ENCODE measurements around the gene GARS1.

- TF ChIP-seq CTCF (conservative IDR thresholded peaks at IDR 0.05 in 1 of 2, IDR thresholded peaks at IDR 0.05 in 1 of 2; ENCODE audit: extremely low read depth in 1 of 2, insufficient read depth in 1 of 2, low read depth in 1 of 2, low read length in 2 of 2) (no peak), EZH2 (IDR thresholded peaks at IDR 0.05; ENCODE audit: borderline replicate concordance, low read length) (no peak)
These were observed 51.0 kb downstream of the GARS1 start for GRCh38 chr7:30645661-30646060.

Data from mammary epithelial cell (primary cell).